HEK293 (cell line): Measurements from ENCODE around the gene RHBDF2.

Experiments used
- CTCF ChIA-PET: fragments of 350-600 bp; formaldehyde crosslinking; extraction: SDS; loops from one replicate; lab custom pipeline; 2021; ENCODE audit warnings: antibody characterized with exemption; lab: Yijun Ruan, JAX
- POLR2A ChIA-PET: fragments of 300-600 bp; formaldehyde crosslinking; extraction: SDS; loops from one replicate; lab custom pipeline; 2020; ENCODE audit warnings: antibody characterized with exemption, inconsistent platforms; lab: Yijun Ruan, JAX
- H3K27ac ChIP-seq: fragments of 200-500 bp; sonication (Bioruptor generic); 2 replicates; pipeline ENCODE4 v1.5.1; 2014; ENCODE audit warnings: low read depth, low read length, control low read depth, inconsistent platforms; ENCODE audit errors: extremely low read depth
- H3K36me3 ChIP-seq, 2 experiments: fragments of 200-500 bp in 1 of 2; sonication (Bioruptor generic) in 1 of 2; 1 replicate in 1 of 2; 2 replicates in 1 of 2; pipeline ENCODE4 v1.5.1; 2014 to 2017; ENCODE audit warnings: inconsistent platforms in 2 of 2, low read length in 2 of 2; ENCODE audit not compliant: control insufficient read depth in 2 of 2, insufficient read depth in 1 of 2
- H3K4me1 ChIP-seq: fragments of 200-500 bp; sonication (Bioruptor generic); 2 replicates; pipeline ENCODE4 v1.5.1; 2014; ENCODE audit warnings: mild to moderate bottlenecking, low read length, inconsistent platforms; ENCODE audit not compliant: control insufficient read depth, insufficient read depth
- H3K4me3 ChIP-seq: 2 replicates; pipeline ENCODE4 v1.5.1; 2011; ENCODE audit warnings: low read depth, mild to moderate bottlenecking, control low read depth, low read length, moderate library complexity
- H3K9me3 ChIP-seq: fragments of 200-500 bp; sonication (Bioruptor generic); 2 replicates; pipeline ENCODE4 v1.5.1; 2014; ENCODE audit warnings: low read depth, low read length, inconsistent platforms; ENCODE audit not compliant: control insufficient read depth, insufficient read depth
- ATF2 ChIP-seq: fragments of 450-650 bp; formaldehyde crosslinking; IDR thresholded peaks from 2 replicates; pipeline ENCODE4 v1.5.1; 2016; ENCODE audit warnings: missing biosample characterization, missing genetic modification characterization, low read depth
- BCL11B ChIP-seq: fragments of 450-650 bp; formaldehyde crosslinking; IDR thresholded peaks from 2 replicates; pipeline ENCODE4 v1.5.1; 2016; ENCODE audit warnings: low read depth, missing biosample characterization, missing genetic modification characterization
- BCL6B ChIP-seq: fragments of 450-650 bp; formaldehyde crosslinking; IDR thresholded peaks from 2 replicates; pipeline ENCODE4 v1.5.1; 2017; ENCODE audit warnings: missing biosample characterization, missing genetic modification characterization
- GLI2 ChIP-seq: fragments of 450-650 bp; formaldehyde crosslinking; IDR thresholded peaks from 2 replicates; pipeline ENCODE4; 2017; ENCODE audit warnings: missing biosample characterization, missing genetic modification characterization, low read depth, borderline replicate concordance
- KLF7 ChIP-seq: fragments of 450-650 bp; formaldehyde crosslinking; IDR thresholded peaks from 2 replicates; pipeline ENCODE4 v1.5.1; 2016; ENCODE audit warnings: missing biosample characterization, missing genetic modification characterization, borderline replicate concordance
- KLF9 ChIP-seq: fragments of 450-650 bp; formaldehyde crosslinking; IDR thresholded peaks from 2 replicates; pipeline ENCODE4 v1.5.1; 2016; ENCODE audit warnings: missing biosample characterization, missing genetic modification characterization, low read depth
- MYNN ChIP-seq: fragments of 450-650 bp; formaldehyde crosslinking; IDR thresholded peaks from 2 replicates; pipeline ENCODE4 v1.5.1; 2016; ENCODE audit warnings: missing biosample characterization, missing genetic modification characterization, borderline replicate concordance
- PATZ1 ChIP-seq: fragments of 450-650 bp; formaldehyde crosslinking; IDR thresholded peaks from 2 replicates; pipeline ENCODE4 v1.5.1; 2016; ENCODE audit warnings: missing biosample characterization, missing genetic modification characterization
- SALL2 ChIP-seq: fragments of 450-650 bp; formaldehyde crosslinking; IDR thresholded peaks from 2 replicates; pipeline ENCODE4 v1.5.0; 2017; ENCODE audit warnings: missing biosample characterization, mild to moderate bottlenecking, missing genetic modification characterization, borderline replicate concordance
- ZBTB21 ChIP-seq: fragments of 450-650 bp; formaldehyde crosslinking; IDR thresholded peaks from 2 replicates; pipeline ENCODE4 v1.5.1; 2017; ENCODE audit warnings: missing biosample characterization, missing genetic modification characterization
- ZNF112 ChIP-seq: fragments of 450-650 bp; formaldehyde crosslinking; IDR thresholded peaks from 2 replicates; pipeline ENCODE4 v1.5.0; 2017; ENCODE audit warnings: missing biosample characterization, missing genetic modification characterization
- ZNF121 ChIP-seq: fragments of 450-650 bp; formaldehyde crosslinking; IDR thresholded peaks from 2 replicates; pipeline ENCODE4 v1.5.1; 2016; ENCODE audit warnings: missing biosample characterization, missing genetic modification characterization
- ZNF221 ChIP-seq: fragments of 450-650 bp; formaldehyde crosslinking; IDR thresholded peaks from 2 replicates; pipeline ENCODE4 v1.5.1; 2017; ENCODE audit warnings: missing biosample characterization, missing genetic modification characterization, borderline replicate concordance
- ZNF266 ChIP-seq: fragments of 450-650 bp; formaldehyde crosslinking; IDR thresholded peaks from 2 replicates; pipeline ENCODE4 v1.5.1; 2016; ENCODE audit warnings: missing biosample characterization, missing genetic modification characterization, low read depth
- ZNF350 ChIP-seq: fragments of 450-650 bp; formaldehyde crosslinking; IDR thresholded peaks from 2 replicates; pipeline ENCODE4 v1.5.0; 2017; ENCODE audit warnings: missing biosample characterization, mild to moderate bottlenecking, missing genetic modification characterization
- ZNF354C ChIP-seq: fragments of 450-650 bp; formaldehyde crosslinking; IDR thresholded peaks from 2 replicates; pipeline ENCODE4 v1.5.1; 2016; ENCODE audit warnings: missing biosample characterization, missing genetic modification characterization, low read depth, borderline replicate concordance
- ZNF426 ChIP-seq: fragments of 450-650 bp; formaldehyde crosslinking; IDR thresholded peaks from 2 replicates; pipeline ENCODE4 v1.5.1; 2017; ENCODE audit warnings: missing biosample characterization, missing genetic modification characterization, mild to moderate bottlenecking, inconsistent platforms, moderate library complexity
- ZNF513 ChIP-seq: fragments of 450-650 bp; IDR thresholded peaks from 2 replicates; pipeline ENCODE4 v1.5.1; 2018; ENCODE audit warnings: missing biosample characterization, missing genetic modification characterization
- ZNF544 ChIP-seq: fragments of 450-650 bp; formaldehyde crosslinking; IDR thresholded peaks from 2 replicates; pipeline ENCODE4 v1.5.0; 2017; ENCODE audit warnings: missing biosample characterization, missing genetic modification characterization
- ZNF549 ChIP-seq: fragments of 450-650 bp; IDR thresholded peaks from 2 replicates; pipeline ENCODE4 v1.5.1; 2018; ENCODE audit warnings: missing biosample characterization, missing genetic modification characterization, mild to moderate bottlenecking, inconsistent platforms, moderate library complexity
- ZNF580 ChIP-seq: fragments of 450-650 bp; formaldehyde crosslinking; IDR thresholded peaks from 2 replicates; pipeline ENCODE4 v1.5.1; 2016; ENCODE audit warnings: missing biosample characterization, missing genetic modification characterization
- ZNF623 ChIP-seq: fragments of 450-650 bp; formaldehyde crosslinking; IDR thresholded peaks from 2 replicates; pipeline ENCODE4 v1.5.1; 2016; ENCODE audit warnings: missing biosample characterization, missing genetic modification characterization
- ZNF76 ChIP-seq: fragments of 450-650 bp; formaldehyde crosslinking; IDR thresholded peaks from 2 replicates; pipeline ENCODE4; 2016; ENCODE audit warnings: low read depth, missing biosample characterization, missing genetic modification characterization, borderline replicate concordance
- ZNF776 ChIP-seq: fragments of 450-650 bp; formaldehyde crosslinking; IDR thresholded peaks from 2 replicates; pipeline ENCODE4 v1.5.0; 2017; ENCODE audit warnings: missing biosample characterization, missing genetic modification characterization, borderline replicate concordance
- ZNF830 ChIP-seq: fragments of 450-650 bp; IDR thresholded peaks from 2 replicates; pipeline ENCODE4 v1.5.0; 2018; ENCODE audit warnings: missing biosample characterization, missing genetic modification characterization, low read depth, mild to moderate bottlenecking, moderate library complexity
- ZNF837 ChIP-seq: fragments of 450-650 bp; formaldehyde crosslinking; IDR thresholded peaks from 2 replicates; pipeline ENCODE4 v1.5.1; 2016; ENCODE audit warnings: missing biosample characterization, missing genetic modification characterization

RHBDF2 gene

GRCh38 chr17:76537578-76538280 is 36.5 kb upstream of the RHBDF2 start, which contains the start of gene CYGB:
CYGB (minus strand) TSS chr17:76537709; CDS start chr17:76537542, 167 bp downstream.
- no peak within 1 kb of the TSS for H3K27ac ChIP-seq
- TF ChIP-seq ZNF76 (tag by site-specific recombination) (no peak), ZNF513 (tag by site-specific recombination) (no peak), ZNF112 (tag by site-specific recombination) (no peak), ZNF221 (tag by site-specific recombination) (no peak), ATF2 (tag by site-specific recombination) (no peak), ZNF830 (tag by site-specific recombination) (no peak), SALL2 (tag by site-specific recombination) (no peak), ZNF121 (tag by site-specific recombination) (no peak), ZNF580 (tag by site-specific recombination) (no peak), ZNF544 (tag by site-specific recombination) (no peak), ZNF350 (tag by site-specific recombination) (no peak)
- no peaks in the 10 kb centered on the region for H3K36me3 ChIP-seq
- no peak within 1 kb of the TSS for H3K4me3 ChIP-seq
- peaks cover 11% of the 10 kb centered on the region for H3K4me1 ChIP-seq
- no peaks in the 10 kb centered on the region for H3K9me3 ChIP-seq
- ChIA-PET POLR2A (no interaction called here), CTCF (interaction anchor here (0.9 kb wide), 1 partner anchor 176 kb away, joined by 3 read pairs; no protein-coding TSS in a partner anchor)

GRCh38 chr17:76537288-76537577 is 36.0 kb upstream of the RHBDF2 start:
- ChIA-PET CTCF (interaction anchor here (0.9 to 2.7 kb wide), 3 partner anchors 9 to 177 kb away, joined by 3 to 25 read pairs (median 17); no protein-coding TSS in a partner anchor), POLR2A (no interaction called here)
- H3K27ac ChIP-seq, result no peak overlapping the region

GRCh38 chr17:76536511-76537287 is 35.5 kb upstream of the RHBDF2 start:
- Histone ChIP-seq H3K4me1 (peaks cover 11% of the 10 kb centered on the region), H3K36me3 (no peaks in the 10 kb centered on the region), H3K4me3 (no peak overlapping the region), H3K27ac (no peak overlapping the region), H3K9me3 (no peaks in the 10 kb centered on the region)
- POLR2A ChIA-PET, result interaction anchor here (0.6 to 1.0 kb wide), 3 partner anchors 21 to 518 kb away, joined by 3 to 4 read pairs (median 4); no protein-coding TSS in a partner anchor
- CTCF ChIA-PET, result interaction anchor here (0.6 to 2.7 kb wide), 6 partner anchors 10 to 177 kb away, joined by 3 to 25 read pairs (median 4); no protein-coding TSS in a partner anchor
- TF ChIP-seq ZNF426 (no peak), BCL6B (tag by site-specific recombination) (no peak), BCL11B (tag by site-specific recombination) (no peak), ZNF776 (tag by site-specific recombination) (no peak), PATZ1 (no peak), ZNF266 (no peak), ZBTB21 (tag by site-specific recombination) (no peak)

More at GRCh38 chr17:76537288-76537577, 36.0 kb upstream of the RHBDF2 start:
- H3K9me3 ChIP-seq, result no peaks in the 10 kb centered on the region
- peaks cover 11% of the 10 kb centered on the region for H3K4me1 ChIP-seq
- no peak for TF ChIP-seq KLF7 (tag by site-specific recombination)
- no peak for TF ChIP-seq ZNF837
- no peak for TF ChIP-seq ZNF112 (tag by site-specific recombination)
- no peak for TF ChIP-seq MYNN (tag by site-specific recombination)
- no peak for TF ChIP-seq ZNF354C
- TF ChIP-seq KLF9 (tag by site-specific recombination), result no peak
- TF ChIP-seq ZNF623 (tag by site-specific recombination), result no peak
- TF ChIP-seq ZNF549 (tag by site-specific recombination), result no peak
- no peak for TF ChIP-seq GLI2 (tag by site-specific recombination)
- H3K36me3 ChIP-seq, result no peaks in the 10 kb centered on the region
- no peak overlapping the region for H3K4me3 ChIP-seq
